Natural killer cell (primary cell): Measurements from ENCODE around the gene FRRS1. TPM values are rescaled to one million over a fixed set of nuclear protein-coding genes. Genes with fewer than 3 reads are reported as not detected.

Experiments
- ATAC-seq, 3 donors: fragments of 150-1000 bp in 2 of 3; fragments of 200-7000 bp in 1 of 3; cut with Tn5 transposase; 1 replicate in 1 of 3; 2 replicates in 2 of 3; pipeline ENCODE4 v1.10.0; 2021; ENCODE audit warnings: mild to moderate bottlenecking in 2 of 3, moderate library complexity in 2 of 3
- DNase-seq, 2 donors: peaks; one replicate each; pipeline versions ENCODE4 v3.0.0 to v3.0.0-alpha.2; 2013 to 2021; ENCODE audit warnings: mixed read lengths in 1 of 2
- H3K27ac ChIP-seq: one replicate; pipeline ENCODE4 v1.5.1; 2013; ENCODE audit warnings: mild to moderate bottlenecking, low read length
- H3K27me3 ChIP-seq: one replicate; pipeline ENCODE4 v1.6.1; 2013; ENCODE audit warnings: low read length; ENCODE audit not compliant: control insufficient read depth, insufficient read depth
- H3K36me3 ChIP-seq: one replicate; pipeline ENCODE4 v1.6.1; 2013; ENCODE audit warnings: low read length; ENCODE audit not compliant: control insufficient read depth, insufficient read depth
- H3K4me1 ChIP-seq: one replicate; pipeline ENCODE4 v1.6.1; 2013; ENCODE audit warnings: low read length; ENCODE audit not compliant: control insufficient read depth, insufficient read depth
- H3K4me3 ChIP-seq: one replicate; pipeline ENCODE4 v1.5.1; 2013; ENCODE audit warnings: low read length
- H3K9me3 ChIP-seq: one replicate; pipeline ENCODE4 v1.6.1; 2013; ENCODE audit warnings: low read length; ENCODE audit not compliant: control insufficient read depth, insufficient read depth
- H3K27ac Mint-ChIP-seq, 2 donors: one replicate each; pipeline ENCODE4 v1.8.0; 2022; ENCODE audit warnings: mild to moderate bottlenecking in 2 of 2, mixed read lengths in 2 of 2, moderate library complexity in 1 of 2
- H3K27me3 Mint-ChIP-seq, 2 donors: one replicate each; pipeline ENCODE4 v1.8.0; 2022; ENCODE audit warnings: low read depth in 2 of 2, mixed read lengths in 2 of 2
- H3K36me3 Mint-ChIP-seq: one replicate; pipeline ENCODE4 v1.8.0; 2022; ENCODE audit warnings: mixed read lengths
- H3K4me1 Mint-ChIP-seq, 2 donors: one replicate each; pipeline ENCODE4 v1.8.0; 2022; ENCODE audit warnings: mixed read lengths in 2 of 2
- H3K4me3 Mint-ChIP-seq: one replicate; pipeline ENCODE4 v1.8.0; 2022; ENCODE audit warnings: mild to moderate bottlenecking, moderate library complexity, mixed read lengths
- H3K9me3 Mint-ChIP-seq, 2 donors: one replicate each; pipeline ENCODE4 v1.8.0; 2022; ENCODE audit warnings: mixed read lengths in 2 of 2
- CTCF ChIP-seq: fragments of 200-600 bp; IDR thresholded peaks from one replicate; pipeline ENCODE4 v1.8.0; 2022; ENCODE audit warnings: antibody characterized with exemption
- WGBS: methylation state at CpG from one replicate; pipeline ENCODE4 v1.1.7; 2013; ENCODE audit warnings: missing lambda C conversion rate; ENCODE audit not compliant: insufficient coverage; 5-methylcytosine and 5-hydroxymethylcytosine counted together
- intact Hi-C: fragments of 100-400 bp; cut with micrococcal nuclease; formaldehyde crosslinking; loops from one replicate; pipeline ENCODE4 v1.14.2; 2022
- total RNA-seq, 4 donors: library from RNA; stranded (reverse); fragments of 120-200 nt in 1 of 4; gene quantifications; one replicate each; pipeline versions ENCODE4 v1.2.3 to v1.2.4, GENCODE V29; 2013 to 2022

FRRS1 gene
- total RNA-seq, 3 donors from 2014 or later (not counting 1 experiment from before 2014, with no cell fraction given), result 1.0 to 3.3 (median 3.0) TPM

DNA sequence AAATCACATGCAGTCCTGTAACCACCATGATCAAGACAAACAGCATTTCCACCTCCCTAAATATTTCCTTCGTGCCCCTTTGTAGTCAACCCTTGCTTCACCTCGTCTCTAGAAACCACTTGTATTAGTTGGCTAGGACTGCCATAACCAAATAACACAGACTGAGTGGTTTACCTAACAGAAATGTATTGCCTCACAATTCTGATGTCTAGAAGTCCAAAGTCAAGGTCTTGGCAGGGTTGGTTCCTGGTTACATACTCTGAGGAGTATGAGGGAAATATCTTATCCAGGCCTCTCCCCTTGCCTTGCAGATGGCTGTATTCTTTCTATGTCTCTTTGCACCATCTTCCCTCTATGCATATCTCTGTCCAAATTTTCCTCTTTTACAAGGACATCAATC, 23.3 kb upstream of the FRRS1 start:
- Histone ChIP-seq H3K27me3 (no peaks in the 10 kb centered on the region), H3K36me3 (no peaks in the 10 kb centered on the region), H3K4me1 (peaks cover 5% of the 10 kb centered on the region), H3K27ac (no peak overlapping the region), H3K9me3 (no peaks in the 10 kb centered on the region), H3K4me3 (no peak overlapping the region)
- Mint-ChIP-seq H3K36me3 (no peaks in the 10 kb centered on the region), H3K27me3 (peaks cover 13 to 41% of the 10 kb centered on the region in 2 donors), H3K27ac (no peak overlapping the region), H3K4me1 (peaks cover 0 to 6% of the 10 kb centered on the region in 2 donors), H3K4me3 (no peak overlapping the region), H3K9me3 (no peaks in the 10 kb centered on the region)
- no peak for ATAC-seq
- intact Hi-C loops, result no loop called here
- 94% methylated on average over 2 of the region's 2 CpGs for whole genome bisulfite sequencing
- DNase-seq, result no peak
- TF ChIP-seq CTCF, result no peak

DNA sequence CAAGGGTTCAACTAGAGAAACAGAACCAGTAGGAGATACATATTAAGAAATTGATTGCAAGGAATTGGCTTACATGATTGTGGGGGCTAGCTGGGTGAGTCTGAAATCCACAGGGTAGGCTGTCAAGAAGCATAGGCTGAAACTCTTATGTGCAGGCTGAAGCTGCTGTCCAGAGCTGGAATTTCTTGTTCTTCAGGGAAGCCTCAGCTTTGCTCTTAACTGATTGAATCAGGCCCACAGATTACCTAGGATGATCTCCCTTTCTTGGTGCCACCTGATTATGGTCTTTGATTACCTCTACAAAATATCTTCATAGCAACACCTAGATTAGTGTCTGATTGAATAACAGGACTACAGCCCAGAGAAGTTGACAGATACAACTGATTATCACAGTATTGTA, 22.5 kb upstream of the FRRS1 start:
- no peak for ATAC-seq

GRCh38 chr1:99786751-99787501, 20.5 kb upstream of the FRRS1 start:
- no peaks in the 10 kb centered on the region for H3K9me3 ChIP-seq
- H3K4me1 Mint-ChIP-seq, result peaks cover 4 to 6% of the 10 kb centered on the region in 2 donors
- H3K4me3 Mint-ChIP-seq, result no peak overlapping the region
- ATAC-seq (no peak), DNase-seq (no peak)
- no peaks in the 10 kb centered on the region for H3K36me3 ChIP-seq
- 89% methylated on average over 2 of the region's 2 CpGs for WGBS
- no peaks in the 10 kb centered on the region for H3K36me3 Mint-ChIP-seq
- no peak for TF ChIP-seq CTCF
- intact Hi-C loops, result no loop called here
- no peak overlapping the region for H3K4me3 ChIP-seq
- H3K4me1 ChIP-seq, result peaks cover 5% of the 10 kb centered on the region
- H3K27ac Mint-ChIP-seq, result no peak overlapping the region
- H3K9me3 Mint-ChIP-seq, result no peaks in the 10 kb centered on the region
- no peaks in the 10 kb centered on the region for H3K27me3 ChIP-seq
- no peak overlapping the region for H3K27ac ChIP-seq
- H3K27me3 Mint-ChIP-seq, result peaks cover 16 to 38% of the 10 kb centered on the region in 2 donors

More for the DNA sequence above, 22.5 kb upstream of the FRRS1 start:
- H3K36me3 ChIP-seq, result no peaks in the 10 kb centered on the region
- no peak for DNase-seq
- H3K4me3 ChIP-seq, result no peak overlapping the region
- H3K36me3 Mint-ChIP-seq, result no peaks in the 10 kb centered on the region
- intact Hi-C loops, result no loop called here
- TF ChIP-seq CTCF, result no peak
- H3K27ac Mint-ChIP-seq, result no peak overlapping the region
- no peaks in the 10 kb centered on the region for H3K9me3 ChIP-seq
- H3K27me3 Mint-ChIP-seq, result peaks cover 13 to 41% of the 10 kb centered on the region in 2 donors
- H3K4me3 Mint-ChIP-seq, result no peak overlapping the region
- no peaks in the 10 kb centered on the region for H3K27me3 ChIP-seq
- no peaks in the 10 kb centered on the region for H3K9me3 Mint-ChIP-seq
- H3K27ac ChIP-seq, result no peak overlapping the region
- H3K4me1 Mint-ChIP-seq, result peaks cover 4 to 12% of the 10 kb centered on the region in 2 donors
- peaks cover 5% of the 10 kb centered on the region for H3K4me1 ChIP-seq
